Measurements from ENCODE around the gene SLC12A1.

The SLC12A1 gene

GRCh38 chr15:48244921-48245320, 38.8 kb downstream of the SLC12A1 start:
- DNase-seq = no peak

GRCh38 chr15:48248414-48248813, 42.3 kb downstream of the SLC12A1 start:
- no peak for DNase-seq

- DNase-seq = peak; percentile 41
These were observed 44.6 kb downstream of the SLC12A1 start for GRCh38 chr15:48250640-48251076.

GRCh38 chr15:48253172-48253571, 47.1 kb downstream of the SLC12A1 start:
- DNase-seq = no peak

- DNase-seq = no peak
These were observed 59.0 kb downstream of the SLC12A1 start for GRCh38 chr15:48265135-48265534.

GRCh38 chr15:48266024-48266689, 60.1 kb downstream of the SLC12A1 start:
- DNase-seq = no peak

- no peak for DNase-seq
These were observed 61.7 kb downstream of the SLC12A1 start for GRCh38 chr15:48267766-48268165.

- no peak for DNase-seq
These were observed 66.9 kb downstream of the SLC12A1 start for GRCh38 chr15:48273049-48273448.

- DNase-seq = no peak
These were observed 72.6 kb downstream of the SLC12A1 start for GRCh38 chr15:48278666-48279065.

GRCh38 chr15:48279608-48280007, 73.5 kb downstream of the SLC12A1 start:
- peak; percentile 18 for DNase-seq

- DNase-seq = no peak
These were observed 75.6 kb downstream of the SLC12A1 start for GRCh38 chr15:48281674-48282073.

GRCh38 chr15:48282216-48282615, 76.1 kb downstream of the SLC12A1 start:
- DNase-seq = no peak

- DNase-seq = no peak
These were observed 77.5 kb downstream of the SLC12A1 start for GRCh38 chr15:48283396-48284145.

GRCh38 chr15:48285329-48286214, 79.5 kb downstream of the SLC12A1 start:
- DNase-seq = peak; percentile 92

GRCh38 chr15:48289628-48290027, 83.5 kb downstream of the SLC12A1 start:
- no peak for DNase-seq

GRCh38 chr15:48292458-48292857, 86.4 kb downstream of the SLC12A1 start:
- DNase-seq = no peak

- no peak for DNase-seq
These were observed 91.6 kb downstream of the SLC12A1 start for GRCh38 chr15:48297668-48298067.

- no peak for DNase-seq
These were observed 92.8 kb downstream of the SLC12A1 start for GRCh38 chr15:48298914-48299313.

GRCh38 chr15:48300038-48300437, 93.9 kb downstream of the SLC12A1 start:
- DNase-seq = no peak

GRCh38 chr15:48304398-48304797, 98.3 kb downstream of the SLC12A1 start:
- no peak for DNase-seq

- no peak for DNase-seq
These were observed 100.5 kb downstream of the SLC12A1 start for GRCh38 chr15:48306639-48307038.

GRCh38 chr15:48307586-48307985, 101.5 kb downstream of the SLC12A1 start:
- no peak for DNase-seq

- DNase-seq = no peak
These were observed 103.6 kb downstream of the SLC12A1 start for GRCh38 chr15:48309740-48310139.

Data from NCI-H1694 (cell line).